OCI-LY1 (cell line): ENCODE data around the gene IDH1.

Experiments used
- CTCF ChIP-seq: fragments of 200-600 bp; sonication (generic), shearing (Covaris generic); IDR thresholded peaks from 2 replicates; pipeline ENCODE4 v1.5.1; 2017; ENCODE audit warnings: mild to moderate bottlenecking, antibody characterized with exemption, low read length, moderate library complexity, mixed read lengths
- EZH2 ChIP-seq: fragments of 200-600 bp; sonication (generic), shearing (Covaris generic); IDR thresholded peaks from 2 replicates; pipeline ENCODE4 v1.8.0; 2017; ENCODE audit warnings: borderline replicate concordance, mixed run types, mild to moderate bottlenecking, antibody characterized with exemption, low read length, moderate library complexity, mixed read lengths

GRCh38 chr2:208204166-208204565 lies 50.7 kb downstream of the IDH1 start:
- no peak for TF ChIP-seq EZH2
- TF ChIP-seq CTCF = no peak
